DOHH2 (cell line): Measurements from ENCODE around the gene TMTC2.

Source experiments
- CTCF ChIP-seq: fragments of 200-600 bp; sonication (generic); IDR thresholded peaks from one replicate; pipeline ENCODE4 v1.5.1; 2014; ENCODE audit warnings: antibody characterized with exemption, mild to moderate bottlenecking, low read depth, low read length; ENCODE audit not compliant: poor library complexity, severe bottlenecking
- EZH2phosphoT487 ChIP-seq: fragments of 200-600 bp; sonication (generic); IDR thresholded peaks from 2 replicates; pipeline ENCODE4 v1.6.1; 2017; ENCODE audit warnings: borderline replicate concordance, mild to moderate bottlenecking, antibody characterized with exemption, low read length, moderate library complexity, mixed read lengths

GRCh38 chr12:82659343-82660207 is 27.1 kb upstream of the TMTC2 start:
- TF ChIP-seq CTCF (no peak), EZH2phosphoT487 (no peak)
